ENCODE measurements around the gene DTX4.

Gene DTX4

DNA sequence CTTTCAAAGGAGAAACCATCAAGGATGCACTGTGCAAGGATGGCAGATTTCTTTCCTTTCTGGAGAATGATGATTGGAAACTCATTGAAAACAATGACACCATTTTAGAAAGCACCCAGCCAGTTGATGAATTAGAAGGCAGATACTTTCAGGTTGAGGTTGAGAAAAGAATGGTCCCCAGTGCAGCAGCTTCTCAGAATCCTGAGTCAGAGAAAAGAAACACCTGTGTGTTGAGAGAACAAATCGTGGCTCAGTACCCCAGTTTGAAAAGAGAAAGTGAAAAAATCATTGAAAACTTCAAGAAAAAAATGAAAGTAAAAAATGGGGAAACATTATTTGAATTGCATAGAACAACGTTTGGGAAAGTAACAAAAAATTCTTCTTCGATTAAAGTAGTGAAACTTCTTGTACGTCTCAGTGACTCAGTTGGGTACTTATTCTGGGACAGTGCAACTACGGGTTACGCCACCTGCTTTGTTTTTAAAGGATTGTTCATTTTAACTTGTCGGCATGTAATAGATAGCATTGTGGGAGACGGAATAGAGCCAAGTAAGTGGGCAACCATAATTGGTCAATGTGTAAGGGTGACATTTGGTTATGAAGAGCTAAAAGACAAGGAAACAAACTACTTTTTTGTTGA lies 19.5 kb upstream of the DTX4 start:
- Histone ChIP-seq H3K4me1 (ENCODE audit: control insufficient read depth, insufficient read depth, low read length) (no peaks in the 10 kb centered on the region), H3K27ac (ENCODE audit: extremely low read depth, low read depth, low read length) (no peak overlapping the region), H3K9me3 (ENCODE audit: control insufficient read depth, insufficient read depth, low read depth, low read length) (no peaks in the 10 kb centered on the region), H3K36me3 (ENCODE audit: control insufficient read depth in 2 of 2, insufficient read depth in 1 of 2, low read length in 2 of 2) (peaks cover 0 to 5% of the 10 kb centered on the region in 2 experiments; a peak in 1 of 3 replicates), H3K4me3 (ENCODE audit: low read depth, low read length) (no peak overlapping the region)
- ChIA-PET CTCF (interaction anchor here (1.2 to 1.5 kb wide), 2 partner anchors 10 to 17 kb away, joined by 4 read pairs; partner anchors contain the start of gene FAM111A), POLR2A (no interaction called here)
- TF ChIP-seq ZNF555 (tag by site-specific recombination; conservative IDR thresholded peaks at IDR 0.05) (no peak), ELK4 (IDR thresholded peaks at IDR 0.05; ENCODE audit: borderline replicate concordance, low read depth, low read length) (no peak), SCRT2 (tag by site-specific recombination; IDR thresholded peaks at IDR 0.05) (no peak), MZF1 (tag by site-specific recombination; IDR thresholded peaks at IDR 0.05; ENCODE audit: borderline replicate concordance) (no peak)
- TF ChIP-seq, protein P1, sequence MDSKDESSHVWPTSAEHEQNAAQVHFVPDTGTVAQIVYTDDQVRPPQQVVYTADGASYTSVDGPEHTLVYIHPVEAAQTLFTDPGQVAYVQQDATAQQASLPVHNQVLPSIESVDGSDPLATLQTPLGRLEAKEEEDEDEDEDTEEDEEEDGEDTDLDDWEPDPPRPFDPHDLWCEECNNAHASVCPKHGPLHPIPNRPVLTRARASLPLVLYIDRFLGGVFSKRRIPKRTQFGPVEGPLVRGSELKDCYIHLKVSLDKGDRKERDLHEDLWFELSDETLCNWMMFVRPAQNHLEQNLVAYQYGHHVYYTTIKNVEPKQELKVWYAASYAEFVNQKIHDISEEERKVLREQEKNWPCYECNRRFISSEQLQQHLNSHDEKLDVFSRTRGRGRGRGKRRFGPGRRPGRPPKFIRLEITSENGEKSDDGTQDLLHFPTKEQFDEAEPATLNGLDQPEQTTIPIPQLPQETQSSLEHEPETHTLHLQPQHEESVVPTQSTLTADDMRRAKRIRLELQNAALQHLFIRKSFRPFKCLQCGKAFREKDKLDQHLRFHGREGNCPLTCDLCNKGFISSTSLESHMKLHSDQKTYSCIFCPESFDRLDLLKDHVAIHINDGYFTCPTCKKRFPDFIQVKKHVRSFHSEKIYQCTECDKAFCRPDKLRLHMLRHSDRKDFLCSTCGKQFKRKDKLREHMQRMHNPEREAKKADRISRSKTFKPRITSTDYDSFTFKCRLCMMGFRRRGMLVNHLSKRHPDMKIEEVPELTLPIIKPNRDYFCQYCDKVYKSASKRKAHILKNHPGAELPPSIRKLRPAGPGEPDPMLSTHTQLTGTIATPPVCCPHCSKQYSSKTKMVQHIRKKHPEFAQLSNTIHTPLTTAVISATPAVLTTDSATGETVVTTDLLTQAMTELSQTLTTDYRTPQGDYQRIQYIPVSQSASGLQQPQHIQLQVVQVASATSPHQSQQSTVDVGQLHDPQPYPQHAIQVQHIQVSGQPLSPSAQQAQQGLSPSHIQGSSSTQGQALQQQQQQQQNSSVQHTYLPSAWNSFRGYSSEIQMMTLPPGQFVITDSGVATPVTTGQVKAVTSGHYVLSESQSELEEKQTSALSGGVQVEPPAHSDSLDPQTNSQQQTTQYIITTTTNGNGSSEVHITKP (tag by site-specific recombination; IDR thresholded peaks at IDR 0.05), result no peak

DNA sequence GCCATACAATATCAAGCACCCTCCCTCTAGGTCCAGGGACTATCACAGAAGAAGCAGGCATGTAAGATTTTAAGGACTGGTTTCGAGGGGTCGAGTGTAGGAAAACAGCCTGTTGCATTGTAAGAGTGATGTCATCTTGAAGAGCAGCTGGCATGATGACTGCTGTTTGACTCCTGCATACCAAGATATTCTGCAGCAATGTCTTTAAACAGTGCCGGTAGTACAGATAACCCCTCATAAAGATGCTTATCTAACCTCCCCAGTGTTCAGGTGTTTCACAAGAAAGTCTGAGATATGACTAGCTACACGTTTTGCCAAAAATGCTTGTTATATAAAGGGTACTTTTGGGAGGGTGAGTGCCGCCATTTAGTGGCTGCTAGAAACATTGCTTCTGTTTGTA lies 17.3 kb upstream of the DTX4 start:
- CTCF ChIA-PET, result no interaction called here
- TF ChIP-seq HOXD13 (CRISPR knock-in tag; IDR thresholded peaks at IDR 0.05; ENCODE audit: borderline replicate concordance) (no peak), ZFHX2 (tag by site-specific recombination; conservative IDR thresholded peaks at IDR 0.05) (no peak), ZNF223 (tag by site-specific recombination; IDR thresholded peaks at IDR 0.05) (no peak), SCRT2 (tag by site-specific recombination; IDR thresholded peaks at IDR 0.05) (peak; percentile 76), ZFP69B (tag by site-specific recombination; IDR thresholded peaks at IDR 0.05) (no peak), ZNF155 (tag by site-specific recombination; IDR thresholded peaks at IDR 0.05) (no peak)
- TF ChIP-seq, protein P2, sequence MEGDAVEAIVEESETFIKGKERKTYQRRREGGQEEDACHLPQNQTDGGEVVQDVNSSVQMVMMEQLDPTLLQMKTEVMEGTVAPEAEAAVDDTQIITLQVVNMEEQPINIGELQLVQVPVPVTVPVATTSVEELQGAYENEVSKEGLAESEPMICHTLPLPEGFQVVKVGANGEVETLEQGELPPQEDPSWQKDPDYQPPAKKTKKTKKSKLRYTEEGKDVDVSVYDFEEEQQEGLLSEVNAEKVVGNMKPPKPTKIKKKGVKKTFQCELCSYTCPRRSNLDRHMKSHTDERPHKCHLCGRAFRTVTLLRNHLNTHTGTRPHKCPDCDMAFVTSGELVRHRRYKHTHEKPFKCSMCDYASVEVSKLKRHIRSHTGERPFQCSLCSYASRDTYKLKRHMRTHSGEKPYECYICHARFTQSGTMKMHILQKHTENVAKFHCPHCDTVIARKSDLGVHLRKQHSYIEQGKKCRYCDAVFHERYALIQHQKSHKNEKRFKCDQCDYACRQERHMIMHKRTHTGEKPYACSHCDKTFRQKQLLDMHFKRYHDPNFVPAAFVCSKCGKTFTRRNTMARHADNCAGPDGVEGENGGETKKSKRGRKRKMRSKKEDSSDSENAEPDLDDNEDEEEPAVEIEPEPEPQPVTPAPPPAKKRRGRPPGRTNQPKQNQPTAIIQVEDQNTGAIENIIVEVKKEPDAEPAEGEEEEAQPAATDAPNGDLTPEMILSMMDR (tag by site-specific recombination; IDR thresholded peaks at IDR 0.05), result no peak

DNA sequence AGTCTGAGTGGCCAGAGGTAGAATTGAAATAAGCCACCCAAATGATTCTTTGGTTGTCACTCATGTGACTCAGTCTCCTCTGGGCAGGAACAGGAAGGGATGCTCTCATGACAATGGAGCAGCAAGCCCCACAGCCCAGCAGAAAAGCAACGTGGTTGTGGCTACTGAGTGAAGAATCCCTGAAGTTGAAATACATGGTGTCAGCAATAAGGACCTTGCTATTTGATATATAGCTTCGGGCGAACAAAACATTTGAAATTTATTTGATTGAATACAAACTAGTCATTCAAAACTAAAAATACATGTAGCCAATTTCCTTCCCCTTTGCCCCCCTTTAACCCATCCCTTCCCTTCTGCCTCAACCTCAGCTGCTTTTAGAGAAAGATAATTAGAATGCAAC lies 14.5 kb upstream of the DTX4 start:
- ChIA-PET POLR2A (interaction anchor here (1.1 kb wide), 1 partner anchor 15 kb away, joined by 5 read pairs; the partner anchor contains the start of gene FAM111A), CTCF (interaction anchor here (1.1 to 3.8 kb wide), 15 partner anchors 11 to 593 kb away, joined by 3 to 37 read pairs (median 8); partner anchors contain the start of genes DTX4 and FAM111A)
- no peak overlapping the region for H3K4me3 ChIP-seq (ENCODE audit: low read depth, low read length)
- no peak overlapping the region for H3K27ac ChIP-seq (ENCODE audit: extremely low read depth, low read depth, low read length)
- no peaks in the 10 kb centered on the region for H3K36me3 ChIP-seq (ENCODE audit: control insufficient read depth in 2 of 2, insufficient read depth in 1 of 2, low read length in 2 of 2)
- no peaks in the 10 kb centered on the region for H3K9me3 ChIP-seq (ENCODE audit: control insufficient read depth, insufficient read depth, low read depth, low read length)
- no peaks in the 10 kb centered on the region for H3K4me1 ChIP-seq (ENCODE audit: control insufficient read depth, insufficient read depth, low read length)
- TF ChIP-seq ZNF140 (tag by site-specific recombination; IDR thresholded peaks at IDR 0.05), result no peak
- no peak for TF ChIP-seq ZNF248 (tag by site-specific recombination; IDR thresholded peaks at IDR 0.05)
- no peak for TF ChIP-seq ZNF521 (tag by site-specific recombination; IDR thresholded peaks at IDR 0.05)
- TF ChIP-seq ZNF155 (tag by site-specific recombination; IDR thresholded peaks at IDR 0.05), result no peak
- no peak for TF ChIP-seq ZNF19 (tag by site-specific recombination; IDR thresholded peaks at IDR 0.05; ENCODE audit: low read depth)
- no peak for TF ChIP-seq AEBP2 (tag by site-specific recombination; IDR thresholded peaks at IDR 0.05; ENCODE audit: borderline replicate concordance)
- no peak for TF ChIP-seq SCRT2 (tag by site-specific recombination; IDR thresholded peaks at IDR 0.05)
- no peak for TF ChIP-seq ZNF394 (tag by site-specific recombination; IDR thresholded peaks at IDR 0.05; ENCODE audit: borderline replicate concordance)
- TF ChIP-seq ZSCAN18 (tag by site-specific recombination; IDR thresholded peaks at IDR 0.05), result no peak
- TF ChIP-seq ZFHX2 (tag by site-specific recombination; conservative IDR thresholded peaks at IDR 0.05), result no peak
- no peak for TF ChIP-seq KLF7 (tag by site-specific recombination; IDR thresholded peaks at IDR 0.05; ENCODE audit: borderline replicate concordance)
- TF ChIP-seq HOXA7 (CRISPR knock-in tag; IDR thresholded peaks at IDR 0.05; ENCODE audit: borderline replicate concordance), result no peak

More for the DNA sequence above, 17.3 kb upstream of the DTX4 start:
- Histone ChIP-seq H3K4me1 (ENCODE audit: control insufficient read depth, insufficient read depth, low read length) (no peaks in the 10 kb centered on the region), H3K9me3 (ENCODE audit: control insufficient read depth, insufficient read depth, low read depth, low read length) (no peaks in the 10 kb centered on the region), H3K36me3 (ENCODE audit: control insufficient read depth in 2 of 2, insufficient read depth in 1 of 2, low read length in 2 of 2) (peaks cover 0 to 5% of the 10 kb centered on the region in 2 experiments; a peak in 1 of 3 replicates), H3K27ac (ENCODE audit: extremely low read depth, low read depth, low read length) (no peak overlapping the region), H3K4me3 (ENCODE audit: low read depth, low read length) (no peak overlapping the region)
- POLR2A ChIA-PET, result no interaction called here

All from HEK293 (cell line).